Measurements from ENCODE around the gene TATDN2. TPM values are rescaled to one million over a fixed set of nuclear protein-coding genes. Genes with fewer than 3 reads are reported as not detected.

Gene TATDN2
- total and polyA plus RNA-seq, 2 donors (not counting 3 experiments of a cell fraction or from before 2014, with no cell fraction given) = 10.7 to 26.8 TPM

GRCh38 chr3:10290481-10291176, 42.4 kb downstream of the TATDN2 start:
- FAIRE-seq = no peak
- Histone ChIP-seq H3K27ac (ENCODE audit: insufficient read depth, low read depth, low read length) (no peak overlapping the region), H3K4me1 (ENCODE audit: control insufficient read depth, extremely low read depth, insufficient read depth, low read length) (no peaks in the 10 kb centered on the region), H3K79me2 (ENCODE audit: control insufficient read depth, insufficient read depth, low read length) (no peaks in the 10 kb centered on the region), H3K4me2 (ENCODE audit: insufficient read depth, low read length) (no peak overlapping the region), H2AFZ (ENCODE audit: low read depth, low read length) (no peak overlapping the region), H4K20me1 (replicated peaks; ENCODE audit: control insufficient read depth, extremely low read depth, insufficient read depth, low read length) (no peaks in the 10 kb centered on the region), H3K27me3 (ENCODE audit: control insufficient read depth in 2 of 2, insufficient read depth in 2 of 2, low read length in 2 of 2) (no peaks in the 10 kb centered on the region), H3K9ac (replicated peaks; ENCODE audit: extremely low read depth, insufficient read depth, low read length) (no peak overlapping the region), H3K9me3 (replicated peaks; ENCODE audit: control insufficient read depth, insufficient read depth, low read length) (no peaks in the 10 kb centered on the region), H3K4me3 (replicated peaks in 1 of 3; ENCODE audit: insufficient read depth in 1 of 3, low read depth in 1 of 3, low read length in 3 of 3) (no peak overlapping the region), H3K9me1 (replicated peaks; ENCODE audit: control insufficient read depth, extremely low read depth, insufficient read depth, low read length) (no peaks in the 10 kb centered on the region), H3K36me3 (ENCODE audit: control insufficient read depth in 2 of 2, extremely low read depth in 1 of 2, insufficient read depth in 2 of 2, low read length in 2 of 2) (no peaks in the 10 kb centered on the region)
- DNase-seq (ENCODE audit: low read depth, low spot score) = no peak
- no peak for TF ChIP-seq MYC (IDR thresholded peaks at IDR 0.05; ENCODE audit: low read depth, low read length)
- TF ChIP-seq POLR2A (IDR thresholded peaks at IDR 0.05; ENCODE audit: low read depth, low read length) = no peak
- TF ChIP-seq FOS (IDR thresholded peaks at IDR 0.05; ENCODE audit: borderline replicate concordance, insufficient read depth, low read length) = no peak
- no peak for TF ChIP-seq EZH2 (IDR thresholded peaks at IDR 0.05; ENCODE audit: borderline replicate concordance, low read depth, low read length, severe bottlenecking)
- no peak for TF ChIP-seq GATA2 (IDR thresholded peaks at IDR 0.05; ENCODE audit: insufficient read depth, insufficient read length, low read depth, low read length)
- TF ChIP-seq JUN (IDR thresholded peaks at IDR 0.05; ENCODE audit: borderline replicate concordance, insufficient read depth, insufficient read length, low read depth) = no peak
- ChIA-PET CTCF (interaction anchor here (1.3 kb wide), 1 partner anchor 9 kb away, joined by 3 read pairs; no protein-coding TSS in a partner anchor), POLR2A (no interaction called here)
- intact Hi-C loops (cut with micrococcal nuclease) = no loop called here
- dilution Hi-C loops (cut with MboI; ENCODE audit: extremely low pct_ligation_motif_present, low sequenced_read_pairs) = no loop called here
- BruUV-seq (replicated peaks) = no TSS peak

- ChIA-PET CTCF (no interaction called here), POLR2A (no interaction called here)
- Histone ChIP-seq H3K36me3 (ENCODE audit: control insufficient read depth in 2 of 2, extremely low read depth in 1 of 2, insufficient read depth in 2 of 2, low read length in 2 of 2) (no peaks in the 10 kb centered on the region), H4K20me1 (replicated peaks; ENCODE audit: control insufficient read depth, extremely low read depth, insufficient read depth, low read length) (no peaks in the 10 kb centered on the region), H3K4me2 (ENCODE audit: insufficient read depth, low read length) (no peak overlapping the region), H3K4me1 (ENCODE audit: control insufficient read depth, extremely low read depth, insufficient read depth, low read length) (no peaks in the 10 kb centered on the region), H3K79me2 (ENCODE audit: control insufficient read depth, insufficient read depth, low read length) (no peaks in the 10 kb centered on the region), H3K9ac (replicated peaks; ENCODE audit: extremely low read depth, insufficient read depth, low read length) (no peak overlapping the region), H3K9me3 (replicated peaks; ENCODE audit: control insufficient read depth, insufficient read depth, low read length) (no peaks in the 10 kb centered on the region), H3K9me1 (replicated peaks; ENCODE audit: control insufficient read depth, extremely low read depth, insufficient read depth, low read length) (no peaks in the 10 kb centered on the region), H3K27ac (ENCODE audit: insufficient read depth, low read depth, low read length) (no peak overlapping the region), H2AFZ (ENCODE audit: low read depth, low read length) (no peak overlapping the region), H3K27me3 (ENCODE audit: control insufficient read depth in 2 of 2, insufficient read depth in 2 of 2, low read length in 2 of 2) (no peaks in the 10 kb centered on the region), H3K4me3 (replicated peaks in 1 of 3; ENCODE audit: insufficient read depth in 1 of 3, low read depth in 1 of 3, low read length in 3 of 3) (no peak overlapping the region)
- no peak for DNase-seq (ENCODE audit: low read depth, low spot score)
- BruUV-seq (replicated peaks) = no TSS peak
- dilution Hi-C loops (cut with MboI; ENCODE audit: extremely low pct_ligation_motif_present, low sequenced_read_pairs) = no loop called here
- no peak for TF ChIP-seq MAX (IDR thresholded peaks at IDR 0.05; ENCODE audit: insufficient read depth, insufficient read length)
- no peak for TF ChIP-seq GATA2 (IDR thresholded peaks at IDR 0.05; ENCODE audit: insufficient read depth, insufficient read length, low read depth, low read length)
- TF ChIP-seq POLR2A (IDR thresholded peaks at IDR 0.05; ENCODE audit: low read depth, low read length) = no peak
- no peak for TF ChIP-seq CTCF (IDR thresholded peaks at IDR 0.05; ENCODE audit: extremely low read depth in 1 of 2, insufficient read depth in 1 of 2, low read depth in 1 of 2, low read length in 2 of 2)
- TF ChIP-seq EZH2 (IDR thresholded peaks at IDR 0.05; ENCODE audit: borderline replicate concordance, low read depth, low read length, severe bottlenecking) = no peak
- TF ChIP-seq MYC (IDR thresholded peaks at IDR 0.05; ENCODE audit: low read depth, low read length) = no peak
- no peak for TF ChIP-seq JUN (IDR thresholded peaks at IDR 0.05; ENCODE audit: borderline replicate concordance, insufficient read depth, insufficient read length, low read depth)
- no peak for TF ChIP-seq POLR2AphosphoS5 (IDR thresholded peaks at IDR 0.05; ENCODE audit: insufficient read depth, low read depth, low read length)
- no peak for TF ChIP-seq FOS (IDR thresholded peaks at IDR 0.05; ENCODE audit: borderline replicate concordance, insufficient read depth, low read length)
- FAIRE-seq = no peak
- intact Hi-C loops (cut with micrococcal nuclease) = no loop called here
Observed at GRCh38 chr3:10291641-10292040, 43.4 kb downstream of the TATDN2 start.
